Right hindlimb (tissue), 1 donor: ENCODE measurements around the gene ASB6.
"Not testable (repeated sequence)": the region's sequence is repeated elsewhere in the genome, so short reads cannot be mapped to it uniquely, and the experiment has no call there.

Experiments
- DNase-seq: peaks from one replicate; pipeline ENCODE4 v3.0.0-alpha.2; 2018

Gene ASB6

GRCh38 chr9:129604056-129604765 lies 37.7 kb downstream of the ASB6 start:
- DNase-seq, result no peak

GRCh38 chr9:129602598-129603415 lies 39.1 kb downstream of the ASB6 start:
- DNase-seq, result peak; percentile 39

GRCh38 chr9:129601082-129601674 lies 40.8 kb downstream of the ASB6 start:
- DNase-seq, result no peak

GRCh38 chr9:129598089-129598596 lies 43.8 kb downstream of the ASB6 start:
- no peak for DNase-seq

GRCh38 chr9:129597355-129598088 lies 44.4 kb downstream of the ASB6 start:
- DNase-seq, result peak; percentile 77

GRCh38 chr9:129596541-129597331 lies 45.2 kb downstream of the ASB6 start:
- peak; percentile 67 for DNase-seq

GRCh38 chr9:129595903-129596540 lies 45.9 kb downstream of the ASB6 start:
- no peak for DNase-seq

- no peak for DNase-seq
Observed at GRCh38 chr9:129595311-129595741, 46.6 kb downstream of the ASB6 start.

GRCh38 chr9:129594632-129595031 lies 47.3 kb downstream of the ASB6 start:
- DNase-seq, result no peak

GRCh38 chr9:129592790-129593189 lies 49.2 kb downstream of the ASB6 start:
- not testable (repeated sequence) for DNase-seq

- no peak for DNase-seq
Observed at GRCh38 chr9:129591916-129592315, 50.0 kb downstream of the ASB6 start.

- DNase-seq, result no peak
Observed at GRCh38 chr9:129590466-129590865, 51.5 kb downstream of the ASB6 start.

- no peak for DNase-seq
Observed at GRCh38 chr9:129587487-129588262, 54.3 kb downstream of the ASB6 start.

- DNase-seq, result peak; percentile 72
Observed at GRCh38 chr9:129586685-129587084, 55.3 kb downstream of the ASB6 start.

GRCh38 chr9:129586245-129586644 lies 55.7 kb downstream of the ASB6 start:
- no peak for DNase-seq

GRCh38 chr9:129585352-129585751 lies 56.6 kb downstream of the ASB6 start:
- DNase-seq, result no peak
